Mucosa of descending colon (tissue), 3 donors: ENCODE data around the gene EMC8. TPM values are rescaled to one million over a fixed set of nuclear protein-coding genes. Genes with fewer than 3 reads are reported as not detected.

Source experiments
- ATAC-seq: fragments of 200-7000 bp; cut with Tn5 transposase; one replicate; pipeline ENCODE4 v1.9.1; 2020; ENCODE audit warnings: mild to moderate bottlenecking, moderate library complexity
- DNase-seq, 3 donors: peaks; one replicate each; pipeline ENCODE4 v3.0.0-alpha.2; 2020
- H3K36me3 ChIP-seq: fragments of 200-600 bp; one replicate; pipeline ENCODE4 v1.8.0; 2021; ENCODE audit warnings: low read depth, mild to moderate bottlenecking
- H3K4me1 ChIP-seq: fragments of 200-600 bp; one replicate; pipeline ENCODE4 v1.8.0; 2021; ENCODE audit warnings: low read depth, mild to moderate bottlenecking
- H3K4me3 ChIP-seq: fragments of 200-600 bp; one replicate; pipeline ENCODE4 v1.8.0; 2021; ENCODE audit warnings: mild to moderate bottlenecking
- H3K9me3 ChIP-seq: fragments of 200-600 bp; one replicate; pipeline ENCODE4 v1.8.0; 2021; ENCODE audit warnings: mild to moderate bottlenecking
- CTCF ChIP-seq: fragments of 200-600 bp; IDR thresholded peaks from one replicate; pipeline ENCODE4 v1.8.0; 2022; ENCODE audit warnings: antibody characterized with exemption, mild to moderate bottlenecking
- intact Hi-C, 2 donors: fragments of 100-400 bp; cut with DNase I in 1 of 2; cut with micrococcal nuclease in 1 of 2; formaldehyde crosslinking; loops; one replicate each; pipeline versions ENCODE4 v1.11.0 to v1.11.1; 2022; cut with DNase I, micrococcal nuclease
- total RNA-seq, 3 donors: library from RNA; stranded (reverse); fragmentation: NEBNext Ultra II Directional in 2 of 3; extraction: Animal tissue kit (Norgen Biotek cat#: 25700) in 2 of 3; gene quantifications; one replicate each; pipeline versions ENCODE4 v1.2.1 to v1.2.4, GENCODE V29; 2021 to 2023
- donor health status: DM: no; HTN: no; CAD: no; lungs with moderate emphysema.
- donor health status: DM: no; HTN: no; CAD: no.
- donor health status: DM: no; HTN: yes; CAD: no.

Gene EMC8
- total RNA-seq, 3 donors from 2014 or later = 27.7 to 31.0 (median 30.2) TPM

DNA sequence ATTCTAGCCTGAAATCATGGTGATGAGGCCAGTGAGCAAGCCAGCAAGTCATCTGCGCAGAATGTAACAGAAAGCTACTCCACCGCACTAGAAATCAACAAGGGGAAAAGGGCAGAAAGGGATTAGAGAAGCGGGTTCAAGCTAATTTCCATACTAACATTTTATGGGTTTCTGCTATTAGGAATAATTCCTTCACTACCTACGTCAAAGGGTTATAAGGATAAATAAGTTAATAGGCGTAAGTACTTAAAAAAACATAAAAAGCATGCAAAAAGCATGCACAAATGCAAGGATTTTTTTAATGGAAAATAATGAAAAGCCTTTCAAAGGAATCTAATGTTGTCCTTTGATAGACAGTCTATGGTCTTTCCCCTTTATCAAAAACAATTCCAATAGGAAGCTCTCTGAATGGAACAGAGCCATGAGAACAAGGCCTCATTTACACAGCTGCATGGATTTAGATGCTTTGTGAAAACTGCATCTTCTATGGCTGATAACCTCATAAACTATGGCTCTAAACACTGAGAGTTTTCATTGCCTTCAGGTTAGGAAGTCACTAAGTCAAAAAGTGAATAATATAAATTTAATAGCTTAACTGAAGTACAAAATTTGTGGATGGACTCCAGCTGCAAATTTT is 5.6 kb downstream of the EMC8 start:
- H3K4me1 ChIP-seq = peaks cover 11% of the 10 kb centered on the region
- ATAC-seq = no peak
- H3K4me3 ChIP-seq = no peak overlapping the region
- no peaks in the 10 kb centered on the region for H3K36me3 ChIP-seq
- no peak for TF ChIP-seq CTCF
- no peak for DNase-seq
- H3K9me3 ChIP-seq = no peaks in the 10 kb centered on the region
- intact Hi-C loops = no loop called here

- no peak for TF ChIP-seq CTCF
- no peak for DNase-seq
- intact Hi-C loops = no loop called here
- no peak overlapping the region for H3K4me3 ChIP-seq
- H3K4me1 ChIP-seq = no peaks in the 10 kb centered on the region
- H3K9me3 ChIP-seq = no peaks in the 10 kb centered on the region
- ATAC-seq = no peak
- H3K36me3 ChIP-seq = no peaks in the 10 kb centered on the region
These were observed 9.6 kb downstream of the EMC8 start for GRCh38 chr16:85789773-85790172.

GRCh38 chr16:85788819-85789218 is 10.5 kb downstream of the EMC8 start:
- Histone ChIP-seq H3K4me3 (no peak overlapping the region), H3K9me3 (no peaks in the 10 kb centered on the region), H3K36me3 (no peaks in the 10 kb centered on the region), H3K4me1 (no peaks in the 10 kb centered on the region)
- ATAC-seq (no peak), DNase-seq (no peak)
- intact Hi-C loops = no loop called here
- no peak for TF ChIP-seq CTCF

GRCh38 chr16:85785927-85786326 is 13.4 kb downstream of the EMC8 start:
- Histone ChIP-seq H3K4me1 (peaks cover 2% of the 10 kb centered on the region), H3K36me3 (no peaks in the 10 kb centered on the region), H3K4me3 (no peak overlapping the region), H3K9me3 (no peaks in the 10 kb centered on the region)
- no peak for TF ChIP-seq CTCF
- intact Hi-C loops = no loop called here
- ATAC-seq (no peak), DNase-seq (no peak)

- H3K4me3 ChIP-seq = no peak overlapping the region
- no peaks in the 10 kb centered on the region for H3K9me3 ChIP-seq
- intact Hi-C loops = no loop called here
- no peak for DNase-seq
- ATAC-seq = no peak
- no peak for TF ChIP-seq CTCF
- H3K36me3 ChIP-seq = no peaks in the 10 kb centered on the region
- peaks cover 2% of the 10 kb centered on the region for H3K4me1 ChIP-seq
These were observed 14.5 kb downstream of the EMC8 start for GRCh38 chr16:85784813-85785212.

GRCh38 chr16:85783441-85783840 is 15.9 kb downstream of the EMC8 start:
- Histone ChIP-seq H3K4me1 (peaks cover 2% of the 10 kb centered on the region), H3K36me3 (no peaks in the 10 kb centered on the region), H3K4me3 (no peak overlapping the region), H3K9me3 (no peaks in the 10 kb centered on the region)
- no peak for TF ChIP-seq CTCF
- intact Hi-C loops = no loop called here
- ATAC-seq (no peak), DNase-seq (no peak)
